HCT116 (cell line): Measurements from ENCODE around the gene ARL2.

Source experiments
- ZFX ChIP-seq: fragments of 450-650 bp; IDR thresholded peaks from 2 replicates; pipeline ENCODE4 v1.6.1; 2017
- TF ChIP-seq, protein P1 (sequence below), 3 experiments: fragments of 200-600 bp in 1 of 3; sonication (generic) in 1 of 3; IDR thresholded peaks in 2 of 3; conservative IDR thresholded peaks in 1 of 3; 2 replicates each; pipeline ENCODE4 v1.5.1; 2012 to 2017; ENCODE audit warnings: low read depth in 2 of 3, low read length in 2 of 3, antibody characterized with exemption in 1 of 3, borderline replicate concordance in 1 of 3, control low read depth in 1 of 3, mild to moderate bottlenecking in 1 of 3, mixed read lengths in 1 of 3, mixed run types in 1 of 3, moderate library complexity in 1 of 3; ENCODE audit not compliant: insufficient read depth in 1 of 3

DNA sequence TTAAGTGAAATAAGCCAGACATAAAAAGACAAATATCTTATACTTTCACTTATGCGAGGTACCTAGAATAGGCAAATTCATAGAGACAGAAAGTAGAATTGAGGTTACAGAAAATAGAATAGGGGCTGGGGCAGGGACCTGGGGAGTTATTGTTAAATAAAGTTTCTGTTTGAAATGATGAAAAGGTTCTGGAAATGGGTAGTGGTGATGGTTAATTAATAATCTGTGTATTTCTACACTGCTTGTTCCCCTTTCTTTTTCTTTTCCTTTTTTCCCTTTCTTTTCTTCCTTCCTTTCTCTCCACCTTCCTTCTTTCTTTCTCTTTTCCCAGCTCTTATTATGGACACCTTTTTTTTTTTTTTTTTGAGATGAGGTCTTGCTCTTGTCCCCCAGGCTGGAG is 41.6 kb downstream of the ARL2 start:
- no peak for TF ChIP-seq ZFX
- TF ChIP-seq, protein P1, sequence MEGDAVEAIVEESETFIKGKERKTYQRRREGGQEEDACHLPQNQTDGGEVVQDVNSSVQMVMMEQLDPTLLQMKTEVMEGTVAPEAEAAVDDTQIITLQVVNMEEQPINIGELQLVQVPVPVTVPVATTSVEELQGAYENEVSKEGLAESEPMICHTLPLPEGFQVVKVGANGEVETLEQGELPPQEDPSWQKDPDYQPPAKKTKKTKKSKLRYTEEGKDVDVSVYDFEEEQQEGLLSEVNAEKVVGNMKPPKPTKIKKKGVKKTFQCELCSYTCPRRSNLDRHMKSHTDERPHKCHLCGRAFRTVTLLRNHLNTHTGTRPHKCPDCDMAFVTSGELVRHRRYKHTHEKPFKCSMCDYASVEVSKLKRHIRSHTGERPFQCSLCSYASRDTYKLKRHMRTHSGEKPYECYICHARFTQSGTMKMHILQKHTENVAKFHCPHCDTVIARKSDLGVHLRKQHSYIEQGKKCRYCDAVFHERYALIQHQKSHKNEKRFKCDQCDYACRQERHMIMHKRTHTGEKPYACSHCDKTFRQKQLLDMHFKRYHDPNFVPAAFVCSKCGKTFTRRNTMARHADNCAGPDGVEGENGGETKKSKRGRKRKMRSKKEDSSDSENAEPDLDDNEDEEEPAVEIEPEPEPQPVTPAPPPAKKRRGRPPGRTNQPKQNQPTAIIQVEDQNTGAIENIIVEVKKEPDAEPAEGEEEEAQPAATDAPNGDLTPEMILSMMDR (IDR thresholded peaks at IDR 0.05 in 2 of 3, conservative IDR thresholded peaks at IDR 0.05 in 1 of 3; ENCODE audit: borderline replicate concordance in 1 of 3, insufficient read depth in 1 of 3, low read depth in 2 of 3, low read length in 2 of 3), result no peak
